Heart left ventricle (tissue), 16 donors: Measurements from ENCODE around the gene OTOP1. TPM values are rescaled to one million over a fixed set of nuclear protein-coding genes. Genes with fewer than 3 reads are reported as not detected.

Source experiments
- ATAC-seq, 4 donors: fragments of 200-7000 bp; cut with Tn5 transposase; one replicate each; pipeline ENCODE4 v1.9.1; 2020 to 2022; ENCODE audit warnings: moderate library complexity in 4 of 4, mild to moderate bottlenecking in 3 of 4, moderate number of reproducible peaks in 1 of 4
- DNase-seq, 5 donors: peaks; one replicate each; pipeline ENCODE4 v3.0.0-alpha.2; 2020
- H3K27ac ChIP-seq, 12 donors: fragments of 200-600 bp; sonication (generic) in 4 of 12; one replicate each; pipeline versions ENCODE4 v1.5.0 to v1.8.0; 2016 to 2022; ENCODE audit warnings: mild to moderate bottlenecking in 2 of 12
- H3K27me3 ChIP-seq, 9 donors: fragments of 200-600 bp; sonication (generic) in 2 of 9; one replicate each; pipeline versions ENCODE4 v1.5.1 to v1.8.0; 2016 to 2022; ENCODE audit warnings: mild to moderate bottlenecking in 3 of 9
- H3K36me3 ChIP-seq, 9 donors: fragments of 200-600 bp; sonication (generic) in 2 of 9; one replicate each; pipeline versions ENCODE4 v1.5.0 to v1.8.0; 2018 to 2022; ENCODE audit warnings: mild to moderate bottlenecking in 2 of 9
- H3K4me1 ChIP-seq, 12 donors: fragments of 200-600 bp; sonication (generic) in 4 of 12; one replicate each; pipeline versions ENCODE4 v1.5.0 to v1.8.0; 2016 to 2022; ENCODE audit warnings: mild to moderate bottlenecking in 3 of 12
- H3K4me3 ChIP-seq, 12 donors: fragments of 200-600 bp; sonication (generic) in 4 of 12; one replicate each; pipeline versions ENCODE4 v1.5.0 to v1.8.0; 2017 to 2022; ENCODE audit warnings: mild to moderate bottlenecking in 9 of 12, moderate library complexity in 4 of 12
- H3K9me3 ChIP-seq, 12 donors: fragments of 200-600 bp; sonication (generic) in 4 of 12; one replicate each; pipeline versions ENCODE4 v1.5.0 to v1.8.0; 2016 to 2022; ENCODE audit warnings: mild to moderate bottlenecking in 1 of 12
- POLR2A ChIP-seq, 2 donors: fragments of 450-650 bp; IDR thresholded peaks; one replicate each; pipeline ENCODE4 v1.6.1; 2017; ENCODE audit warnings: antibody characterized with exemption in 2 of 2, mild to moderate bottlenecking in 2 of 2, moderate library complexity in 2 of 2
- WGBS, 4 donors: extraction: QIAGEN DNeasy Blood & Tissue Kit in 2 of 4; methylation state at CpG; one replicate each; pipeline versions ENCODE4 v1.1.5 to v1.1.7; 2013 to 2018; 5-methylcytosine and 5-hydroxymethylcytosine counted together
- intact Hi-C, 10 donors: fragments of 100-400 bp; cut with DNase I; formaldehyde crosslinking; loops; one replicate each; pipeline versions ENCODE4 v1.11.1 to v1.14.2; 2022
- long read RNA-seq, 3 donors: library from polyadenylated mRNA; unstranded; transcript quantifications; one replicate each; pipeline ENCODE4 v2.0.0, GENCODE V29; 2020 to 2021
- polyA plus RNA-seq, 2 donors: library from polyadenylated mRNA; stranded (reverse); fragments of 200-250 nt; gene quantifications; one replicate each; pipeline ENCODE4 v1.2.3, GENCODE V29; 2013
- total RNA-seq, 9 donors: library from RNA; depleted of rRNA in 2 of 9; stranded (reverse); fragments of >200 nt in 2 of 9; fragmentation: NEBNext Ultra II Directional in 3 of 9; extraction: Animal tissue kit (Norgen Biotek cat#: 25700) in 3 of 9; gene quantifications; one replicate each; pipeline versions ENCODE4 v1.1.0 to v1.2.4, GENCODE V29; 2016 to 2023
- TF ChIP-seq, protein P1 (sequence below), 12 donors: fragments of 200-600 bp; sonication (generic) in 4 of 12; IDR thresholded peaks; one replicate each; pipeline versions ENCODE4 v1.5.0 to v1.8.0; 2018 to 2022; ENCODE audit warnings: antibody characterized with exemption in 12 of 12, mild to moderate bottlenecking in 5 of 12
- donor health status: ischemic (EF 13 %, LVEDD 7.1; RV severe dilation, severe dysfunction).
- donor health status: healthy with polysubstance abuse.
- donor health status: DM: no; HTN: yes; CAD: no.
- donor health status: DM: no; HTN: no; CAD: no.
- donor health status: ischemic (EF 25% LVEDD 6.9; RV normal size, moderate dysfunction).
- donor health status: ischemic (EF 25% LVEDD 5.7; RV mildly dilated, moderate dysfunction).
- donor health status: healthy.
- donor health status: DM: yes; HTN: yes; CAD: no.
- donor health status: ischemic (EF 35%, LVEDD 5.7; RV mildly dilated, moderate dysfunction).
- donor health status: nonischemic (EF 11% LVEDD 7.7; RV severe dilation, severe dysfunction).
- donor health status: DM: yes; HTN: yes; CAD: no.
- donor health status: PGD.
- donor health status: ischemic (EF 29% LVEDD 5.4; RV normal size, mild dysfunction).
- donor health status: nonischemic (EF 23%, LVEDD 6.1; RV moderate dilation, normal function).

Gene OTOP1, protein sequence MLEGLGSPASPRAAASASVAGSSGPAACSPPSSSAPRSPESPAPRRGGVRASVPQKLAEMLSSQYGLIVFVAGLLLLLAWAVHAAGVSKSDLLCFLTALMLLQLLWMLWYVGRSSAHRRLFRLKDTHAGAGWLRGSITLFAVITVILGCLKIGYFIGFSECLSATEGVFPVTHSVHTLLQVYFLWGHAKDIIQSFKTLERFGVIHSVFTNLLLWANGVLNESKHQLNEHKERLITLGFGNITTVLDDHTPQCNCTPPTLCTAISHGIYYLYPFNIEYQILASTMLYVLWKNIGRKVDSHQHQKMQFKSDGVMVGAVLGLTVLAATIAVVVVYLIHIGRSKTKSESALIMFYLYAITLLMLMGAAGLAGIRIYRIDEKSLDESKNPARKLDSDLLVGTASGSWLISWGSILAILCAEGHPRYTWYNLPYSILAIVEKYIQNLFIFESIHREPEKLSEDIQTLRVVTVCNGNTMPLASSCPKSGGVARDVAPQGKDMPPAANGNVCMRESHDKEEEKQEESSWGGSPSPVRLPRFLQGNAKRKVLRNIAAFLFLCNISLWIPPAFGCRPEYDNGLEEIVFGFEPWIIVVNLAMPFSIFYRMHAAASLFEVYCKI
- total RNA-seq, result not detected
- not detected for polyA plus RNA-seq
- long read RNA-seq, donor 1, result 0 reads
- long read RNA-seq, donor 2, result 0 reads
- long read RNA-seq, donor 3, result 0 reads

DNA sequence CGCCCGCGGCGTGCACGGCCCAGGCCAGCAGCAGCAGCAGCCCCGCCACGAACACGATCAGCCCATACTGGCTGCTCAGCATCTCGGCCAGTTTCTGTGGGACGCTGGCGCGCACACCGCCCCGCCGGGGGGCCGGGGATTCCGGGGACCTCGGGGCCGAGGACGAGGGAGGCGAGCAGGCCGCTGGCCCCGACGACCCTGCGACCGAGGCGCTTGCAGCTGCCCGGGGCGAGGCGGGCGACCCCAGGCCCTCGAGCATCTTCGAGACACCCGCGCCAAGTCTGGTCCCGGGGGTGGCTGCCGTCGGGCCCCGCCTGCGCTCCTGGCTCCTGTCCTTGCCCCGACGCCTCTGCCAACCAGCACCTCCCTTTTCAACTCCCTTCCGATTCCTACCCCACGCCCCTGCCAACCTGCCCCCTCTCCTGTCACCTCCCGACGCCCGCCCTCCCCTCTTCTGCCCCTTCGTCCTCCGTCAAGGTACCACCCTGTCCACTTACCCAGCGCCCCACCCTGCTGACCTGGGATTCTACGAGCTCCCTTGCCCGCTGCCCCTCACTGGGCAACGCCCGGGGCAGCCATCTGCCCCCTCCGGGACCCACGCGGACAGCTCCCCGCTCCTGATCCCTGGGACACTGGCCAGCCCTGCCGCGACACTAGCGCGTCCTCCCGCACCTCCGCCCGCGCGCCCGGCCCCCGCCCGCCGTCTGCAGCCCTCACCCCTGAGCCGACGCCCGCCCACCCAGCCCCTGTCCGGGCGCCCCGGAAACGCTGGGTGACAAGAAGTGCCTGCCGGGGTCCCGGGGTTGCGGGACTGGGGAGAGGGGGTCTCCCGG lies at the start of gene OTOP1:
Gene OTOP1 (minus strand): TSS at position 324 of the 833 bp plus-strand sequence. CDS start 65 bp downstream, at position 259.
- WGBS, 4 donors, result 10 to 13% (median 12%) methylated on average over 26 to 82 of the region's 82 CpGs
- ATAC-seq (no peak), DNase-seq (no peak)
- TF ChIP-seq, protein P1, sequence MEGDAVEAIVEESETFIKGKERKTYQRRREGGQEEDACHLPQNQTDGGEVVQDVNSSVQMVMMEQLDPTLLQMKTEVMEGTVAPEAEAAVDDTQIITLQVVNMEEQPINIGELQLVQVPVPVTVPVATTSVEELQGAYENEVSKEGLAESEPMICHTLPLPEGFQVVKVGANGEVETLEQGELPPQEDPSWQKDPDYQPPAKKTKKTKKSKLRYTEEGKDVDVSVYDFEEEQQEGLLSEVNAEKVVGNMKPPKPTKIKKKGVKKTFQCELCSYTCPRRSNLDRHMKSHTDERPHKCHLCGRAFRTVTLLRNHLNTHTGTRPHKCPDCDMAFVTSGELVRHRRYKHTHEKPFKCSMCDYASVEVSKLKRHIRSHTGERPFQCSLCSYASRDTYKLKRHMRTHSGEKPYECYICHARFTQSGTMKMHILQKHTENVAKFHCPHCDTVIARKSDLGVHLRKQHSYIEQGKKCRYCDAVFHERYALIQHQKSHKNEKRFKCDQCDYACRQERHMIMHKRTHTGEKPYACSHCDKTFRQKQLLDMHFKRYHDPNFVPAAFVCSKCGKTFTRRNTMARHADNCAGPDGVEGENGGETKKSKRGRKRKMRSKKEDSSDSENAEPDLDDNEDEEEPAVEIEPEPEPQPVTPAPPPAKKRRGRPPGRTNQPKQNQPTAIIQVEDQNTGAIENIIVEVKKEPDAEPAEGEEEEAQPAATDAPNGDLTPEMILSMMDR (IDR thresholded peaks at IDR 0.05), result no peak
- no peak for TF ChIP-seq POLR2A (IDR thresholded peaks at IDR 0.05)
- H3K9me3 ChIP-seq, result no peaks in the 10 kb centered on the region
- H3K36me3 ChIP-seq, result no peaks in the 10 kb centered on the region
- peaks cover 11 to 70% (median 36%) of the 10 kb centered on the region in 9 donors for H3K27me3 ChIP-seq
- H3K4me3 ChIP-seq, result no peak within 1 kb of the TSS
- intact Hi-C loops, result no loop called here
- H3K4me1 ChIP-seq, result peaks cover 0 to 11% (median 0%) of the 10 kb centered on the region in 12 donors
- H3K27ac ChIP-seq, result no peak within 1 kb of the TSS

DNA sequence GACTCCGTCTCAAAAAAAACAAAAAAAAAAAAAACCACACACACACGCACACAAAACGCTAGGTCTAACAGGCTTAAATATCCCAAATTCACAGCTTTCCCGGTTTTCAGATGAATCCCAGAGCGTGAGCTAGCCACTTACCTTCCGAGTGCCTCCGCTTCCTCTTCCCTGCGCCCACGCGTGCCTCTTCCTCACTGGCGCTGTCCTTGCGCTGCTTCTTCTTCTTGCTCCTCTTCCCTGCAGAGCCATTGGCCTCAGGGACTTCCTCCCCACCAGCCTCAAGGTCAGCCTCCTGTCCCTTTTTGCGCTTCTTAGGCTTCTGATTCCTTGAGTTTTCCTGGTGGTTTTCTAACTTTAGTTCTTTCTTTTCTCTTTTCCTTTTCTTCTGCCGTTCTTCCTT lies 47.5 kb upstream of the OTOP1 start:
- ATAC-seq, result no peak
- H3K4me1 ChIP-seq, result peaks cover 0 to 21% (median 0%) of the 10 kb centered on the region in 12 donors
- WGBS, 4 donors, result 86 to 97% (median 93%) methylated on average over 14 of the region's 14 CpGs
- H3K27ac ChIP-seq, result no peak overlapping the region
- no peak for DNase-seq
- no peaks in the 10 kb centered on the region for H3K9me3 ChIP-seq
- H3K4me3 ChIP-seq, result no peak overlapping the region
- peaks cover 0 to 98% (median 85%) of the 10 kb centered on the region in 9 donors for H3K36me3 ChIP-seq
- intact Hi-C loops, result no loop called here
- H3K27me3 ChIP-seq, result no peaks in the 10 kb centered on the region
- TF ChIP-seq, protein P1 (IDR thresholded peaks at IDR 0.05), result no peak
- no peak for TF ChIP-seq POLR2A (IDR thresholded peaks at IDR 0.05)

DNA sequence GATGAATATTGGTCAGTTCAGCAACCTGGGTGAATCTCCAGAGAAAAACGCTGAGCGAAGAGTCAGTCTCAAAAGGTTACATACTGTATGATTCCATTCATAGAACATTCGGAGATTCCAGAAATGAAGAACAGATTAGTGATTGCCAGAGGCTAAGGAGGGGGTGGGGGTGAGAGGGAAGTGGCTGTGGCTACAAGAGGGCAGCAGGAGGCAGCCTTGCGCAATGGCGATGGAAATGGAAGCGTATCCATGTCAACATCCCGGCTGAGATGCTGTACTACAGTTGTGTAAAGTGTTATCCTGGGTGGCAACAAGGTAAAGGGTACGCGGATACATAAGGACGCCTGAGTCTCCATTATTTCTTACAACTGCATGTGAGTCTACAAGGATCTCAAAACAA lies 45.2 kb upstream of the OTOP1 start:
- Histone ChIP-seq H3K4me3 (no peak overlapping the region), H3K9me3 (no peaks in the 10 kb centered on the region), H3K4me1 (peaks cover 0 to 41% (median 0%) of the 10 kb centered on the region in 12 donors), H3K27ac (peak overlapping the region in 1 of 12 donors; percentile 90), H3K36me3 (peaks cover 0 to 99% (median 74%) of the 10 kb centered on the region in 9 donors), H3K27me3 (no peaks in the 10 kb centered on the region)
- 83 to 87% (median 84%) methylated on average over 10 of the region's 10 CpGs for WGBS, 4 donors
- intact Hi-C loops, result no loop called here
- DNase-seq, result no peak
- no peak for TF ChIP-seq POLR2A (IDR thresholded peaks at IDR 0.05)
- TF ChIP-seq, protein P1 (IDR thresholded peaks at IDR 0.05), result peak in 1 of 12 donors; percentile 5
- ATAC-seq, result peak in 2 of 4 donors; percentile 37 to 48
